Transverse colon (tissue), 3 donors: ENCODE measurements around the gene PLCB1.

Experiments used
- CTCF ChIP-seq, 5 experiments: fragments of 200-600 bp in 3 of 5; fragments of 450-650 bp in 2 of 5; sonication (generic) in 3 of 5; IDR thresholded peaks; 1 replicate in 2 of 5; 2 replicates in 3 of 5; pipeline ENCODE4 v1.5.1; 2016 to 2017; ENCODE audit warnings: antibody characterized with exemption in 5 of 5, inconsistent platforms in 3 of 5, mild to moderate bottlenecking in 2 of 5, moderate library complexity in 1 of 5
- POLR2A ChIP-seq: fragments of 450-650 bp; IDR thresholded peaks from one replicate; pipeline ENCODE4 v1.6.1; 2016; ENCODE audit warnings: antibody characterized with exemption, mild to moderate bottlenecking, moderate library complexity

- TF ChIP-seq CTCF (IDR thresholded peaks at IDR 0.05) (no peak), POLR2A (no peak)
These were observed 203.0 kb downstream of the PLCB1 start for GRCh38 chr20:8335059-8335458.
